Subcutaneous adipose tissue (tissue), 4 donors: Measurements from ENCODE around the gene CYP4F12. TPM values are rescaled to one million over a fixed set of nuclear protein-coding genes. Genes with fewer than 3 reads are reported as not detected.

Experiments
- CTCF ChIP-seq: fragments of 450-650 bp; IDR thresholded peaks from one replicate; pipeline ENCODE4 v1.5.1; 2016; ENCODE audit warnings: low read depth, mild to moderate bottlenecking, control low read depth, antibody characterized with exemption, moderate library complexity
- total RNA-seq, 4 donors: library from RNA; depleted of rRNA; stranded (reverse); fragments of >200 nt; gene quantifications; one replicate each; pipeline ENCODE4 v1.1.0, GENCODE V29; 2016

The CYP4F12 gene
- total RNA-seq, 4 donors from 2014 or later = 5.5 to 21.9 (median 19.1) TPM

GRCh38 chr19:15642807-15643206 is 30.1 kb upstream of the CYP4F12 start:
- TF ChIP-seq CTCF = no peak

GRCh38 chr19:15643387-15643786 is 29.5 kb upstream of the CYP4F12 start:
- no peak for TF ChIP-seq CTCF

- TF ChIP-seq CTCF = no peak
These were observed 28.7 kb upstream of the CYP4F12 start for GRCh38 chr19:15644066-15644741.

GRCh38 chr19:15644816-15645215 is 28.1 kb upstream of the CYP4F12 start:
- TF ChIP-seq CTCF = no peak

- TF ChIP-seq CTCF = no peak
These were observed 23.4 kb upstream of the CYP4F12 start for GRCh38 chr19:15649526-15649925.

GRCh38 chr19:15651791-15652190 is 21.1 kb upstream of the CYP4F12 start:
- TF ChIP-seq CTCF = no peak

- no peak for TF ChIP-seq CTCF
These were observed 20.2 kb upstream of the CYP4F12 start for GRCh38 chr19:15652559-15653278.
